K562 (cell line): ENCODE measurements around the gene CITED2. TPM values are rescaled to one million over a fixed set of nuclear protein-coding genes. Genes with fewer than 3 reads are reported as not detected.

Experiments
- DPF2 ChIP-seq: fragments of 450-650 bp; IDR thresholded peaks from 2 replicates; pipeline ENCODE4 v1.6.1; 2016
- FOXA3 ChIP-seq, 2 experiments: fragments of 450-650 bp in 1 of 2; sonication (generic) in 1 of 2; formaldehyde crosslinking; IDR thresholded peaks in 1 of 2; conservative IDR thresholded peaks in 1 of 2; 2 replicates each; pipeline versions ENCODE4 v1.4.0 to v1.8.0; 2020 to 2022; ENCODE audit warnings: mild to moderate bottlenecking in 2 of 2, missing genetic modification reagents in 1 of 2
- MAFF ChIP-seq: IDR thresholded peaks from 2 replicates; pipeline ENCODE4 v1.6.1; 2012; ENCODE audit warnings: low read length, improper control_type of control experiment
- NFE2 ChIP-seq: IDR thresholded peaks from 2 replicates; pipeline ENCODE4 v1.6.1; 2014; ENCODE audit warnings: antibody characterized with exemption, low read depth
- NRF1 ChIP-seq, 2 experiments: fragments of 450-650 bp; IDR thresholded peaks in 1 of 2; conservative IDR thresholded peaks in 1 of 2; 2 replicates each; pipeline ENCODE4 v1.6.1; 2014; ENCODE audit warnings: mild to moderate bottlenecking in 2 of 2
- ZNF407 ChIP-seq: fragments of 450-650 bp; IDR thresholded peaks from 2 replicates; pipeline ENCODE4 v1.6.1; 2016; ENCODE audit warnings: low read depth
- ZNF592 ChIP-seq: fragments of 450-650 bp; IDR thresholded peaks from 2 replicates; pipeline ENCODE4 v1.6.1; 2017; ENCODE audit warnings: antibody characterized with exemption, mild to moderate bottlenecking
- polyA plus RNA-seq, 8 experiments: library from polyadenylated mRNA; depleted of rRNA in 4 of 8; stranded (reverse) in 5 of 8; unstranded in 3 of 8; fragments of >200 nt; fragmentation: Nextera tagmentation in 2 of 8; fragmentation: Illumina TruSeq in 1 of 8; extraction: Ambion mirVana in 2 of 8; extraction: Trizol in 1 of 8; gene quantifications; 2 replicates each; pipeline versions ENCODE4 v1.2.1 to v1.2.3, GENCODE V29; 2011 to 2014; ENCODE audit warnings: inconsistent platforms in 1 of 8, missing spikeins in 1 of 8
- total RNA-seq, 7 experiments: library from RNA; depleted of rRNA in 6 of 7; stranded (reverse); fragments of >200 nt in 6 of 7; fragmentation: Illumina TruSeq in 2 of 7; extraction: Trizol in 2 of 7; gene quantifications; 2 replicates each; pipeline versions ENCODE4 v1.2.1 to v1.2.3, GENCODE V29; 2011 to 2021; ENCODE audit warnings: low replicate concordance in 1 of 7
- TF ChIP-seq, protein P1 (sequence below): sonication (generic); formaldehyde crosslinking; IDR thresholded peaks from 2 replicates; pipeline ENCODE4 v1.5.0; 2020; ENCODE audit warnings: missing genetic modification reagents

Gene CITED2
- total and polyA plus RNA-seq, 9 of the 15 experiments (the other 6 are each of a cell fraction or from before 2014, with no cell fraction given) = 0.21 to 86.1 (median 17.5) TPM

DNA sequence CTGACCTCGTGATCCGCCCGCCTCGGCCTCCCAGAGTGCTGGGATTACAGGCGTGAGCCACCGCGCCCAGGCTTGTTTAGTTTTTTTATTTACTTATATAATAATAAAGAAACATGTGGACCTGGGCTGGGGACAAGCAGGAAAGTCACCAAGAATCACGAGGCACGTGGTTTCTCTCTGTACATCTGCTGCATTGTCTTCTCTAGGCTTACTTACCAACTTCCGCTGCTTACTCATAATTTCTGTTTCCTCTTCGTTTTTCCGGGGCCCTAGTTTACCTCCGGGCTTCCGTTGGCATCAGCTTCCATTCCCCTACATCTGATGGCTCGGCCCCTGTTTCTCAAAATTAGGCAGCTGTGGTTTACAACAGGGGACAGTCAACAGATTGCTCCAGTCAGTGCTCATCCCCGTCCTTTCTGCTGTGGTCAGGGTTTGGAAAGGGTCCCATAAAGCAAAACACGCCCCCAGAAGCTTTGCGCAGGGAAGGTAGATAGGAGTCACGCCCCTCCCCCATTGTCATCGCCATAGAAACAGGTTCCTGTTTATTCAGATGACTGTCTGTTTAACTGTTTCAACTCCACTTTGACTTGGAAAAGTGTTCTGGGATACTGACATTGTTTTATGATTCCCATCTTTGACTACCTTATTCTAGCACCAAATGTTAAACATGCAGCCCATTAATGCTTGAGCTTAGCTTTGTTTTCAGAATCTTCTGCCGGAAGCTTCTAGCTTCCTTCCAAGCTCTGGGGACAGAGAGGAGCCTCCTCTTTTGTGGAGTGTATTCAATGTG lies 50.7 kb downstream of the CITED2 start (continued):
- TF ChIP-seq ZNF407 (peak; percentile 85), DPF2 (no peak), FOXA3 (CRISPR knock-in tag; conservative IDR thresholded peaks at IDR 0.05 in 1 of 2, IDR thresholded peaks at IDR 0.05 in 1 of 2) (peak; percentile 85 to 93), ZNF592 (no peak), NFE2 (0 out of 2 replicates have a peak, but pooled peaks have one; percentile 36), NRF1 (conservative IDR thresholded peaks at IDR 0.05 in 1 of 2, IDR thresholded peaks at IDR 0.05 in 1 of 2) (peak; percentile 58 to 63), MAFF (no peak)
- TF ChIP-seq, protein P1, sequence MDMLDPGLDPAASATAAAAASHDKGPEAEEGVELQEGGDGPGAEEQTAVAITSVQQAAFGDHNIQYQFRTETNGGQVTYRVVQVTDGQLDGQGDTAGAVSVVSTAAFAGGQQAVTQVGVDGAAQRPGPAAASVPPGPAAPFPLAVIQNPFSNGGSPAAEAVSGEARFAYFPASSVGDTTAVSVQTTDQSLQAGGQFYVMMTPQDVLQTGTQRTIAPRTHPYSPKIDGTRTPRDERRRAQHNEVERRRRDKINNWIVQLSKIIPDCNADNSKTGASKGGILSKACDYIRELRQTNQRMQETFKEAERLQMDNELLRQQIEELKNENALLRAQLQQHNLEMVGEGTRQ (CRISPR knock-in tag) = 0 out of 2 replicates have a peak, but pooled peaks have one; percentile 5
